Endometrial microvascular endothelial cells (primary cell): Measurements from ENCODE around the gene GTF2F1. TPM values are rescaled to one million over a fixed set of nuclear protein-coding genes. Genes with fewer than 3 reads are reported as not detected.
"Not testable (repeated sequence)": the region's sequence is repeated elsewhere in the genome, so short reads cannot be mapped to it uniquely, and the experiment has no call there.

ENCODE experiments used
- in situ Hi-C: cut with HindIII; loops from 2 replicates; pipeline ENCODE4 v1.10.0; 2017; ENCODE audit warnings: low sequenced_read_pairs, low pct_unique_long_range_greater_than_20kb; ENCODE audit errors: inconsistent ontology term
- total RNA-seq: library from RNA; depleted of rRNA; stranded (reverse); fragments of >200 nt; gene quantifications from one replicate; pipeline ENCODE4 v1.2.3, GENCODE V29; 2015; ENCODE audit errors: inconsistent ontology term

Gene GTF2F1
- total RNA-seq, 1 donor from 2014 or later = 32.3 TPM

- in situ Hi-C loops = no loop called here
Observed at GRCh38 chr19:6364353-6364752, 28.6 kb downstream of the GTF2F1 start.

GRCh38 chr19:6362351-6362801, 30.6 kb downstream of the GTF2F1 start:
- in situ Hi-C loops = no loop called here

GRCh38 chr19:6362027-6362350, 31.0 kb downstream of the GTF2F1 start:
- in situ Hi-C loops = no loop called here

GRCh38 chr19:6360857-6361216, 32.1 kb downstream of the GTF2F1 start:
- in situ Hi-C loops = not testable (repeated sequence)

GRCh38 chr19:6360445-6360844, 32.5 kb downstream of the GTF2F1 start:
- in situ Hi-C loops = not testable (repeated sequence)

GRCh38 chr19:6359568-6360341, 33.2 kb downstream of the GTF2F1 start:
- in situ Hi-C loops = no loop called here

- in situ Hi-C loops = no loop called here
Observed at GRCh38 chr19:6358003-6358402, 35.0 kb downstream of the GTF2F1 start.

GRCh38 chr19:6357174-6357573, 35.8 kb downstream of the GTF2F1 start:
- in situ Hi-C loops = no loop called here

GRCh38 chr19:6355321-6356040, 37.5 kb downstream of the GTF2F1 start:
- in situ Hi-C loops = not testable (repeated sequence)

GRCh38 chr19:6354098-6354674, 38.8 kb downstream of the GTF2F1 start:
- in situ Hi-C loops = no loop called here

GRCh38 chr19:6352381-6353165, 40.4 kb downstream of the GTF2F1 start:
- in situ Hi-C loops = no loop called here

- in situ Hi-C loops = no loop called here
Observed at GRCh38 chr19:6350688-6351087, 42.3 kb downstream of the GTF2F1 start.

- in situ Hi-C loops = not testable (repeated sequence)
Observed at GRCh38 chr19:6349271-6349670, 43.7 kb downstream of the GTF2F1 start.

GRCh38 chr19:6343462-6343861, 49.5 kb downstream of the GTF2F1 start:
- in situ Hi-C loops = no loop called here

GRCh38 chr19:6340493-6341201, 52.3 kb downstream of the GTF2F1 start:
- in situ Hi-C loops = no loop called here

GRCh38 chr19:6334490-6335285, 58.3 kb downstream of the GTF2F1 start:
- in situ Hi-C loops = no loop called here

- in situ Hi-C loops = no loop called here
Observed at GRCh38 chr19:6333439-6333838, 59.5 kb downstream of the GTF2F1 start, which contains the start of gene ACER1. TSS of gene ACER1 (minus strand) at chr19:6333612. CDS start at chr19:6333551, 61 bp downstream.
